Measurements from ENCODE around the gene SH3PXD2B. TPM values are rescaled to one million over a fixed set of nuclear protein-coding genes. Genes with fewer than 3 reads are reported as not detected.

SH3PXD2B gene
- total RNA-seq, 6 donors from 2014 or later: 17.1 to 55.5 (median 43.2) TPM

DNA sequence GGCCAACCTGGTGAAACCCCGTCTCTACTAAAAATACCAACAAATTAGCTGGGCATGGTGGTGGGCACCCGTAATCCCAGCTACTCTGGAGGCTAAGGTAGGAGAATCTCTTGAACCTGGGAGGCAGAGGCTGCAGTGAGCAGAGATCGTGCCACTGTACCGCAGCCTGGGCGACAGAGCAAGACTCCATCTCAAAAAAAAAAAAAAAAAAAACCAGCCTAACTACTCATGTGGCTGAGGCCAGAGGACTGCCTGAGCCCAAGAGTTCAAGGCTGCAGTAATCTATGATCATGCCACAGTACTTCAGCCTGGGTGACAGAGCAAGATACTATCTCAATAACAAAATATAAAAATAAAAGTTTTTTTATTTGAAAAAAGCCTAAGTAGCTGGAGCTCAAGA lies 174.0 kb downstream of the SH3PXD2B start:
- Histone ChIP-seq H3K36me3 (no peaks in the 10 kb centered on the region), H3K4me1 (peaks cover 18 to 43% (median 23%) of the 10 kb centered on the region in 4 donors), H3K27ac (no peak overlapping the region), H3K27me3 (no peaks in the 10 kb centered on the region), H3K9me3 (no peaks in the 10 kb centered on the region), H3K4me3 (no peak overlapping the region)
- TF ChIP-seq POLR2A (IDR thresholded peaks at IDR 0.05) (no peak), POLR2AphosphoS5 (IDR thresholded peaks at IDR 0.05) (no peak), EP300 (IDR thresholded peaks at IDR 0.05) (no peak)
- TF ChIP-seq, protein P1, sequence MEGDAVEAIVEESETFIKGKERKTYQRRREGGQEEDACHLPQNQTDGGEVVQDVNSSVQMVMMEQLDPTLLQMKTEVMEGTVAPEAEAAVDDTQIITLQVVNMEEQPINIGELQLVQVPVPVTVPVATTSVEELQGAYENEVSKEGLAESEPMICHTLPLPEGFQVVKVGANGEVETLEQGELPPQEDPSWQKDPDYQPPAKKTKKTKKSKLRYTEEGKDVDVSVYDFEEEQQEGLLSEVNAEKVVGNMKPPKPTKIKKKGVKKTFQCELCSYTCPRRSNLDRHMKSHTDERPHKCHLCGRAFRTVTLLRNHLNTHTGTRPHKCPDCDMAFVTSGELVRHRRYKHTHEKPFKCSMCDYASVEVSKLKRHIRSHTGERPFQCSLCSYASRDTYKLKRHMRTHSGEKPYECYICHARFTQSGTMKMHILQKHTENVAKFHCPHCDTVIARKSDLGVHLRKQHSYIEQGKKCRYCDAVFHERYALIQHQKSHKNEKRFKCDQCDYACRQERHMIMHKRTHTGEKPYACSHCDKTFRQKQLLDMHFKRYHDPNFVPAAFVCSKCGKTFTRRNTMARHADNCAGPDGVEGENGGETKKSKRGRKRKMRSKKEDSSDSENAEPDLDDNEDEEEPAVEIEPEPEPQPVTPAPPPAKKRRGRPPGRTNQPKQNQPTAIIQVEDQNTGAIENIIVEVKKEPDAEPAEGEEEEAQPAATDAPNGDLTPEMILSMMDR (IDR thresholded peaks at IDR 0.05): no peak
- DNase-seq: no peak
- WGBS, 2 donors: 90 to 97% methylated on average over 5 of the region's 5 CpGs
- no peak for ATAC-seq (ENCODE audit: low FRiP score in 2 of 2)

DNA sequence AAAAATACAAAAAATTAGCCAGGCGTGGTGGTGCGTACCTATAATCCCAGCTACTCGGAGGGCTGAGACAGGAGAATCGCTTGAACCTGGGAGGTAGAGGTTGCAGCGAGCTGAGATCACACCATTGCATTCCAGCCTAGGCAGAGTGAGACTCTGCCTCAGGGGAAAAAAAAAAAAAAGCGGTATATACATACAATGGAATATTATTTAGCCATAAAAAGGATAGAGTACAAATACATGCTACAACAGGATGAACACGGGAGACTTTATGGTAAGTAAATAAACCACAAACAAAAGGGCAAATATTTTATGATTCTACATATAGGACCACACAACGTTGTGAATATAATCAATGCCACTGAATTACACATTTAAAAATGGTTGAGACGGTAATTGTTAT lies 176.0 kb downstream of the SH3PXD2B start:
- 96 to 99% methylated on average over 9 of the region's 9 CpGs for WGBS, 2 donors
- Histone ChIP-seq H3K27me3 (no peaks in the 10 kb centered on the region), H3K27ac (no peak overlapping the region), H3K9me3 (no peaks in the 10 kb centered on the region), H3K4me3 (no peak overlapping the region), H3K36me3 (no peaks in the 10 kb centered on the region), H3K4me1 (peaks cover 18 to 43% (median 22%) of the 10 kb centered on the region in 4 donors)
- ATAC-seq (ENCODE audit: low FRiP score in 2 of 2): no peak
- TF ChIP-seq POLR2AphosphoS5 (IDR thresholded peaks at IDR 0.05): no peak
- no peak for TF ChIP-seq POLR2A (IDR thresholded peaks at IDR 0.05)
- TF ChIP-seq, protein P1 (IDR thresholded peaks at IDR 0.05): no peak
- TF ChIP-seq EP300 (IDR thresholded peaks at IDR 0.05): no peak
- no peak for DNase-seq

DNA sequence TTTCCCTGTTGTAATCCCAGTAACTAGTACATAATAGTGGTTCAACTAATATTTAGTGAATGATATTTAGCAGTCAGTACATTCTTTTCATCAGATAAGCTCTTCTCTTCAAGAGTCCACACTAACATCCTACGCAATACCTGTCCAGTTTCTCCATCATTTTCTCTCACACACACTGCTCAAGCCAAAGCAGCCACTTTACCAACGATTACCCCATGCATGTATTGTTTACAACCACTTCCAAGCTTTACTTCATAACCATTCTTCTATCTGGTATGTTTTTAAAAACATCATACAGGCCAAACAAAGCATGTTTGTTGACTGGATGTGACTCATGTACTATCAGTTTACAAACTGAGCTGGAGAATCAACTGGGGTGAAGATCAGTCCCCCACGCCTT lies 178.1 kb downstream of the SH3PXD2B start:
- H3K27me3 ChIP-seq: no peaks in the 10 kb centered on the region
- 68 to 77% methylated on average over 3 of the region's 3 CpGs for WGBS, 2 donors
- peaks cover 4 to 30% (median 13%) of the 10 kb centered on the region in 4 donors for H3K4me1 ChIP-seq
- ATAC-seq (ENCODE audit: low FRiP score in 2 of 2) (no peak), DNase-seq (no peak)
- H3K4me3 ChIP-seq: no peak overlapping the region
- no peaks in the 10 kb centered on the region for H3K9me3 ChIP-seq
- H3K36me3 ChIP-seq: no peaks in the 10 kb centered on the region
- TF ChIP-seq POLR2A (IDR thresholded peaks at IDR 0.05) (no peak), POLR2AphosphoS5 (IDR thresholded peaks at IDR 0.05) (no peak), EP300 (IDR thresholded peaks at IDR 0.05) (no peak)
- TF ChIP-seq, protein P1 (IDR thresholded peaks at IDR 0.05): no peak
- H3K27ac ChIP-seq: no peak overlapping the region

Other genes with a start within 250 kb of the SH3PXD2B start
- 10 to 100 TPM in 5 of 6 donors, 1 to 10 TPM in 1; 9.4 to 22.3 (median 15.8) TPM for gene UBTD2, start 170.8 kb downstream of the SH3PXD2B start, total RNA-seq
- gene NEURL1B, start 186.7 kb upstream of the SH3PXD2B start, total RNA-seq: 10 to 100 TPM in 4 of 6 donors, 1 to 10 TPM in 2; 6.3 to 29.4 (median 15.1) TPM

Data from upper lobe of left lung (tissue), 6 donors.